NCI-H2196 (cell line): ENCODE measurements around the gene POLN.
"Not testable (repeated sequence)": the region's sequence is repeated elsewhere in the genome, so short reads cannot be mapped to it uniquely, and the experiment has no call there.

ENCODE experiments used
- DNase-seq: peaks from one replicate; lab custom pipeline; 2025; ENCODE audit not compliant: unreplicated experiment; lab: John Stamatoyannopoulos, UW

The POLN gene

GRCh38 chr4:2044542-2045517 is 197.1 kb downstream of the POLN start:
- DNase-seq: no peak

GRCh38 chr4:2044119-2044485 is 197.8 kb downstream of the POLN start:
- no peak for DNase-seq

GRCh38 chr4:2043396-2044118 is 198.4 kb downstream of the POLN start:
- DNase-seq: no peak

GRCh38 chr4:2042947-2043395 is 198.9 kb downstream of the POLN start:
- DNase-seq: no peak

- DNase-seq: no peak
These were observed 199.5 kb downstream of the POLN start for GRCh38 chr4:2042204-2042946.

- DNase-seq: peak; percentile 85
These were observed 200.4 kb downstream of the POLN start for GRCh38 chr4:2041239-2042130.

GRCh38 chr4:2040391-2041238 is 201.3 kb downstream of the POLN start:
- no peak for DNase-seq

- DNase-seq: no peak
These were observed 205.1 kb downstream of the POLN start for GRCh38 chr4:2036866-2037265.

GRCh38 chr4:2036327-2036726 is 205.6 kb downstream of the POLN start:
- no peak for DNase-seq

- DNase-seq: not testable (repeated sequence)
These were observed 210.8 kb downstream of the POLN start for GRCh38 chr4:2031161-2031560.

- not testable (repeated sequence) for DNase-seq
These were observed 214.8 kb downstream of the POLN start for GRCh38 chr4:2027120-2027519.

- no peak for DNase-seq
These were observed 216.1 kb downstream of the POLN start for GRCh38 chr4:2025817-2026216.

- no peak for DNase-seq
These were observed 217.2 kb downstream of the POLN start for GRCh38 chr4:2024683-2025082.
